Raji (cell line): ENCODE measurements around the gene FBXL15.

Source experiments
- POLR2A ChIP-seq: IDR thresholded peaks from 2 replicates; pipeline ENCODE4 v1.6.1; 2011; ENCODE audit warnings: low read depth, low read length, control low read depth; ENCODE audit not compliant: insufficient read depth

Gene FBXL15

GRCh38 chr10:102429468-102429867 is 8.8 kb downstream of the FBXL15 start:
- no peak for TF ChIP-seq POLR2A

- peak; percentile 36; the same call in 1 of the 2 replicates for TF ChIP-seq POLR2A
These were observed 11.0 kb downstream of the FBXL15 start for GRCh38 chr10:102431452-102432124.

GRCh38 chr10:102432162-102432950 is 11.7 kb downstream of the FBXL15 start, which contains the start of gene CUEDC2:
TSS of gene CUEDC2 (minus strand) at chr10:102432574. CDS start at chr10:102425188, 7,386 bp downstream.
- peak; percentile 77 for TF ChIP-seq POLR2A

- no peak for TF ChIP-seq POLR2A
These were observed 13.0 kb downstream of the FBXL15 start for GRCh38 chr10:102433619-102434046.

GRCh38 chr10:102434394-102435132 is 13.9 kb downstream of the FBXL15 start:
- TF ChIP-seq POLR2A: no peak

GRCh38 chr10:102435133-102435497 is 14.5 kb downstream of the FBXL15 start:
- TF ChIP-seq POLR2A: no peak

- TF ChIP-seq POLR2A: 0 out of 2 replicates have a peak, but pooled peaks have one; percentile 13
These were observed 15.0 kb downstream of the FBXL15 start for GRCh38 chr10:102435529-102436233.

- no peak for TF ChIP-seq POLR2A
These were observed 15.7 kb downstream of the FBXL15 start for GRCh38 chr10:102436312-102436711.

- TF ChIP-seq POLR2A: no peak
These were observed 16.9 kb downstream of the FBXL15 start for GRCh38 chr10:102437515-102437914.

- TF ChIP-seq POLR2A: no peak
These were observed 17.7 kb downstream of the FBXL15 start for GRCh38 chr10:102438374-102438773.

- no peak for TF ChIP-seq POLR2A
These were observed 24.2 kb downstream of the FBXL15 start for GRCh38 chr10:102444851-102445250.

GRCh38 chr10:102449321-102450123 is 28.9 kb downstream of the FBXL15 start:
- no peak for TF ChIP-seq POLR2A

- peak; percentile 94 for TF ChIP-seq POLR2A
These were observed 29.4 kb downstream of the FBXL15 start for GRCh38 chr10:102450124-102450373.

- peak; percentile 80 for TF ChIP-seq POLR2A
These were observed 29.9 kb downstream of the FBXL15 start for GRCh38 chr10:102450374-102451104.
